Neutrophil (primary cell): ENCODE measurements around the gene UST.

Experiments
- H3K27ac ChIP-seq: fragments of 200-600 bp; sonication (generic); 2 replicates; pipeline ENCODE4 v1.5.1; 2016; ENCODE audit warnings: mild to moderate bottlenecking, moderate library complexity
- H3K27me3 ChIP-seq: fragments of 200-600 bp; sonication (generic); 2 replicates; pipeline ENCODE4 v1.6.0; 2016; ENCODE audit warnings: mild to moderate bottlenecking
- H3K36me3 ChIP-seq: fragments of 200-600 bp; sonication (generic); 2 replicates; pipeline ENCODE4 v1.5.1; 2017
- H3K4me1 ChIP-seq, 2 experiments: fragments of 200-600 bp in 1 of 2; sonication (generic) in 1 of 2; 1 replicate in 1 of 2; 2 replicates in 1 of 2; pipeline versions ENCODE4 v1.5.1 to v1.6.1; 2013 to 2016; ENCODE audit warnings: low read depth in 1 of 2, low read length in 1 of 2, mild to moderate bottlenecking in 1 of 2, moderate library complexity in 1 of 2; ENCODE audit not compliant: control insufficient read depth in 1 of 2, insufficient read depth in 1 of 2
- H3K4me3 ChIP-seq, 2 experiments: fragments of 200-600 bp in 1 of 2; sonication (generic) in 1 of 2; 1 replicate in 1 of 2; 2 replicates in 1 of 2; pipeline ENCODE4 v1.5.1; 2013 to 2016; ENCODE audit warnings: low read depth in 1 of 2, low read length in 1 of 2, mild to moderate bottlenecking in 1 of 2, moderate library complexity in 1 of 2
- H3K9me3 ChIP-seq: fragments of 200-600 bp; sonication (generic); 2 replicates; pipeline ENCODE4 v1.5.1; 2016
- TF ChIP-seq, protein P1 (sequence below): fragments of 200-600 bp; sonication (generic); IDR thresholded peaks from 2 replicates; pipeline ENCODE4 v1.5.1; 2016; ENCODE audit warnings: antibody characterized with exemption

UST gene

DNA sequence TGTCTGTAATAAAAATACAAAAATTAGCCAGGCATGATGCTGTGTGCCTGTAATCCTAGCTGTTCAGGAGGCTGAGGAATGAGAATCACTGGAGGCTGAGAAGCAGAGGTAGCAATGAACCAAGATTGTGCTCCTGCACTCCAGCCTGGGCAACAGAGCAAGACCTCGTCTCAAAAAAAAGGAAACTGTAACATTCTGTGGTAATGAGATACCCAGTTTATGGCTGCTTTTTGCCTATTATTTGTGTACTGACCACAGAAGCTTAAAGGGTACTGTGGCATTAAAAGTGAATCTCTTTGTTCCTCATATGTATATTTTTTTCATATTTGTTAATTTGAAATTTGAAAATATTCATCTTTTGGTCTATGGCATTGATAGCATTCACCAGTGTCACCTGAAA, 185.4 kb downstream of the UST start:
- Histone ChIP-seq H3K27me3 (no peaks in the 10 kb centered on the region), H3K4me3 (no peak overlapping the region), H3K4me1 (no peaks in the 10 kb centered on the region), H3K36me3 (no peaks in the 10 kb centered on the region), H3K9me3 (no peaks in the 10 kb centered on the region), H3K27ac (no peak overlapping the region)
- TF ChIP-seq, protein P1, sequence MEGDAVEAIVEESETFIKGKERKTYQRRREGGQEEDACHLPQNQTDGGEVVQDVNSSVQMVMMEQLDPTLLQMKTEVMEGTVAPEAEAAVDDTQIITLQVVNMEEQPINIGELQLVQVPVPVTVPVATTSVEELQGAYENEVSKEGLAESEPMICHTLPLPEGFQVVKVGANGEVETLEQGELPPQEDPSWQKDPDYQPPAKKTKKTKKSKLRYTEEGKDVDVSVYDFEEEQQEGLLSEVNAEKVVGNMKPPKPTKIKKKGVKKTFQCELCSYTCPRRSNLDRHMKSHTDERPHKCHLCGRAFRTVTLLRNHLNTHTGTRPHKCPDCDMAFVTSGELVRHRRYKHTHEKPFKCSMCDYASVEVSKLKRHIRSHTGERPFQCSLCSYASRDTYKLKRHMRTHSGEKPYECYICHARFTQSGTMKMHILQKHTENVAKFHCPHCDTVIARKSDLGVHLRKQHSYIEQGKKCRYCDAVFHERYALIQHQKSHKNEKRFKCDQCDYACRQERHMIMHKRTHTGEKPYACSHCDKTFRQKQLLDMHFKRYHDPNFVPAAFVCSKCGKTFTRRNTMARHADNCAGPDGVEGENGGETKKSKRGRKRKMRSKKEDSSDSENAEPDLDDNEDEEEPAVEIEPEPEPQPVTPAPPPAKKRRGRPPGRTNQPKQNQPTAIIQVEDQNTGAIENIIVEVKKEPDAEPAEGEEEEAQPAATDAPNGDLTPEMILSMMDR = no peak

DNA sequence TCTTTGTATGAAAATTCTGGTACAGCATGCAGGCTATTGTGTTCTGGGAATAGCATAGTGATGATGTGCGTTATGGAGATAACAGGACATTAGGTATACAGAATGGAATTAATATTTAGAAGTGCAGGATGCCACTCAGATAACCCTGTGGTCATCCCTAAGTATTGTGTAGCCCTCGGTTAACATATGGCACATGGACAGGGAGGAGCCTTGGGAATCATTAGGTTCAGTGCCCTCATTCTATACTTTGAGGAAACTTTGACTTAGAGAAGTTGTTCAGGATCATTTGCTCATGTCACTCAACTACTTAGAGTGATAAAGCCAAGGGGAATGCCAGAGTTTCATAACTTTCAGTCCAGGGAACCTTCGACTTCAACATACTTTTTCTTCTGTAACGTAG, 185.9 kb downstream of the UST start:
- TF ChIP-seq, protein P1 = no peak
- no peaks in the 10 kb centered on the region for H3K4me1 ChIP-seq
- no peaks in the 10 kb centered on the region for H3K36me3 ChIP-seq
- H3K9me3 ChIP-seq = no peaks in the 10 kb centered on the region
- no peak overlapping the region for H3K27ac ChIP-seq
- no peaks in the 10 kb centered on the region for H3K27me3 ChIP-seq
- no peak overlapping the region for H3K4me3 ChIP-seq

DNA sequence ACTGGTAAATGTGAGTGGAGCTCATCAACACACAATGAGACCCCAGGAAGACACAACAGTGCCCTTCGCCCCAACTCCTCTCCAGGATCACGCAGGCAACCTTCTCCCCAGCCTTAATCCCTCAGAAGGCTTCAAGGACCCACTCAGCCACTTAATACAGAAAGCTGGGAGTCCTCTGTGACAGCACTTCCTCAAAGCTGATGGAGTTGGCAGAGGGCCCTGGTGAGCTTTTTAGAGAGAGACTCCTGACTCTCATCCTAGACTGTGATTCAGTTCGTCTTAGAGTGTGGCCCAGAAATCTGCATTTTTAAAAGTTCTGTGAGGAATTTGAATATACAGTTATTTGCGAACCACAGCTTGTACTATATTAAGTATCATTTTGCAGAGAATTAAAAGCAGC, 187.7 kb downstream of the UST start:
- TF ChIP-seq, protein P1 = no peak
- Histone ChIP-seq H3K9me3 (no peaks in the 10 kb centered on the region), H3K36me3 (no peaks in the 10 kb centered on the region), H3K4me3 (no peak overlapping the region), H3K4me1 (no peaks in the 10 kb centered on the region), H3K27me3 (no peaks in the 10 kb centered on the region), H3K27ac (no peak overlapping the region)

DNA sequence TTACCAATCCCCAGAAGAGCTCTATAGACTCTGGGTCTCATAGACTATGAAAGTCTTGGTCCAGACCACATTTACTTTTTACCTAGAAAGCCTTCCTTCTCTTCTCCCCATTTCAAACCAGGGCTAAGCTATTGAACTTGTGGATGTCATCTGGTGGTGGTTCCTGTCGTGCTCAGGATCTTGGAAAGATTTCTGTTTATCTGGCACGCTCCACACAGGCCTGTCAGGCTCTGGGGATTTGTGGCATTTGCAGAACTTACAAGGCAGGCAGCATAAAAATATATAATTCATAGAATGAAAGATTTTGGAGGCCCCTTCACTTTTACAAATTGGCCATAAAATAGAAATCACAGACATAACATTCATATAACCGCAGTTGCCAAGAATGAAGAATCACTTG, 188.1 kb downstream of the UST start:
- Histone ChIP-seq H3K4me3 (no peak overlapping the region), H3K4me1 (no peaks in the 10 kb centered on the region), H3K36me3 (no peaks in the 10 kb centered on the region), H3K27me3 (no peaks in the 10 kb centered on the region), H3K27ac (no peak overlapping the region), H3K9me3 (no peaks in the 10 kb centered on the region)
- TF ChIP-seq, protein P1 = no peak

DNA sequence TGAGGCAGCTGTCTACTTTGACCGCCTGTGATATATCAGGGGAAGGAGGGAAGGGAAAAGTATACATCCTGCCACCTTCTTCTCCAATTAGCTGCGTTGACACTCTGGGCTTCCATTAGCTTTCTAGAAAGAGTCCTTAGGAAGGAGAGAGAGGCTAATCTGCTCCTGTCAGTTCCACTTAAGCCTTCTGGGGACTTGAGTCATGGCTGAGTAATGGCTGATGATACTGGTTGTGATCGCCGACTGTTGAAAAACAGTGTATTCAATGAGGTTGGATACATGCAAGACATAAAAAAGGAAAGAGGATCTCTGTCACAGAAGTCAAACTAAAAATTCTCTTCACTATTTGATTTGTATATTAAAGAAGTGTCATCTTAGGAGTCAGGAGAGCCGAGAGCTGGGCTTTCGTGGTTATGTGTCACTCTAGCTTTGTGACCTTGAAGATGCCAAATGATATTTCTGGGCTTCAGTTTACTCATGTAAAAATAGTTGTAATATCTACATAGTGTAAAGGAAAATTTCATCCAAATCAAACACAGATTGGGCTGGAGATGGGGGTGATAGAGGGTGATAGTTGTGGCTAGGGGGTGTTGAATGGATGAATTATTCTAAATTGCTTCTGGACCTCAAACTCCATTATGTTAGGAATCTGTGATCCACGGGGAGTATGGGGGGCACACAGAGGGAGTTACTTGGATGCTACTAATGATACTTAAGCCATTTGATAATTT, 189.0 kb downstream of the UST start:
- Histone ChIP-seq H3K36me3 (no peaks in the 10 kb centered on the region), H3K9me3 (no peaks in the 10 kb centered on the region), H3K27ac (no peak overlapping the region), H3K27me3 (no peaks in the 10 kb centered on the region), H3K4me1 (no peaks in the 10 kb centered on the region), H3K4me3 (no peak overlapping the region)
- TF ChIP-seq, protein P1 = no peak
